NOMO-1 treated with dmso at 0.1 percent for 144 hours (cell line): ENCODE results near the gene ZC3H8.
A peak's percentile ranks its signal among the peaks of the same experiment; 100 is the strongest.
"Not testable (repeated sequence)": the region's sequence is repeated elsewhere in the genome, so short reads cannot be mapped to it uniquely, and the experiment has no call there.

ENCODE experiments used
- DNase-seq: peaks from one replicate; lab custom pipeline; 2025; ENCODE audit not compliant: unreplicated experiment; lab: John Stamatoyannopoulos, UW

Gene ZC3H8

DNA sequence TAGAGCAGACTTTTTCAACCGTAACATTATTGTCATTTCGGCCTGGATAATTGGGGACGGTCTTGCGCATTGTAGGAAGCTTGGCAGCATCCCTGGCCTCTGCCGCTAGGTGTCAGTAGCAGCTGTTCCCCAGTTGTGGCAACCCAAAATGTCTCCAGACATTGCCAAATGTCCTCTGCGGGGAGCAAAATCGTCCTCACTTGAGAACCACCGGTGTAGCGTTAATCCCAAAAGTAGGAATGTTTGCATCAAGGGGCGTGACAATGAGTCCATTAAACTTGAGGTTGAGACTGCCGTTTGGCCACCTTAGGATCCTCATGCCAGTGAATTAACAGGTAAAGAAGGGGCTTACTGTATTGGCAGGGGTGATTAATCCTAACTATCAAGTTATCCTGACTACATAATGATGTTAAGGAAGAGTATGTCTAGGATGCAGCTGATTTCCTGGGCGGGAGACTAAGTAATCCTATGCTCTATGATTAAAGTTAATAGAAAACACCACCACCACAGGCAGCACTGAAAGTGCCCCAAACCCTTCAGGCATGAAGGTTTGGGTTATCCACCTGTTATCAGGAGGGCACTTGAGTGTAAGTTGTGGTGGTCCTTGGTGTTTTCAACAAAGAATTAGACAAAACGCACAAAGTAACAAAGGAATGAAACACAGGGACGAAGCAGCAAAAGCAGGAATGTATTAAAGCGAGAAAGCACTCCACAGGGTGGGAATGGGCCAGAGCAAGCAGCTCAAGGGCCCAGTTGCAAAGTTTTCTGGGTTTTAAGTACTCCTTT is 4.9 kb upstream of the ZC3H8 start:
- DNase-seq = peak; percentile 79

GRCh38 chr2:112257575-112257974 is 2.7 kb upstream of the ZC3H8 start:
- no peak for DNase-seq

DNA sequence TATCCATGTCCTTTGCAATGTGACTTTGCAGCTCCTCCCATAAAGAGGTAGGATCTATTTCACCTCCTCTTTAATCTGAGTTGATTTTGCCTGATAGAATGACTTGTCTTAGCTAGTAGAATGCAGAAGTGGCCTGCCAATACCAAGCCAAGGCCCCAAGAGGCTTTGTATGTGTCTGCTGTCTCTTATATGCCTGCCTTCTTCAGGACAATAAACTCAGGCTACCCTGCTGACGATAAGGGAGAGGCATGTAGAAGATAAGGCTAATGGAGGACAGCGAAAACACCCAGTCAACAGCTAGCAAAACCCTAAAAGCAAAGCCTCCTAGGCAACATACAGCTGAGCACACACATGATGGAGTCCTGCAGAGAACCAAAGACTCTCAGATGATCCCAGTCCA is 1.8 kb upstream of the ZC3H8 start:
- DNase-seq = no peak

DNA sequence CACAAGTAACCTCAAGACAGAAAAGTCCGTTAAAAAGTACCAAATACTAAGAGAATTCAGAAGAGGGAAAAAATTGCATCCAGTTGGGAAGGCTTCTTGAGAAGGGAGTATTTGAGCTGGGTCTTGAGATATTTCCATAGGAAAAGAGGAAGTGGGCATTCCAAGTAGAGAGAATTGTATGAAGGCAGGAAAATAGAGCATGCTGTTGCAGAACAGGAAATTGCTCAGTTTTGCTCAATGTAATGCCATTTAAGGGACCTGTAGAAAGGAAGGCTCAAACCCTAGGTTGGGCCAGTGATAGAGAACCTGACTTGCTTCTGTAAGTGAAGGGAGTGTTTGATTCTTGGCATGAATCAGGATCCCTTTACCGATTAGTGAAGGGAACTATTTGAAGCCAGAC is 1.0 kb upstream of the ZC3H8 start:
- DNase-seq = peak; percentile 41

- DNase-seq = peak; percentile 4
Measured at GRCh38 chr2:112253261-112253815, 1.5 kb downstream of the ZC3H8 start.

GRCh38 chr2:112251271-112251670 is 3.6 kb downstream of the ZC3H8 start:
- DNase-seq = no peak

GRCh38 chr2:112244854-112245253 is 10.0 kb downstream of the ZC3H8 start:
- no peak for DNase-seq

DNA sequence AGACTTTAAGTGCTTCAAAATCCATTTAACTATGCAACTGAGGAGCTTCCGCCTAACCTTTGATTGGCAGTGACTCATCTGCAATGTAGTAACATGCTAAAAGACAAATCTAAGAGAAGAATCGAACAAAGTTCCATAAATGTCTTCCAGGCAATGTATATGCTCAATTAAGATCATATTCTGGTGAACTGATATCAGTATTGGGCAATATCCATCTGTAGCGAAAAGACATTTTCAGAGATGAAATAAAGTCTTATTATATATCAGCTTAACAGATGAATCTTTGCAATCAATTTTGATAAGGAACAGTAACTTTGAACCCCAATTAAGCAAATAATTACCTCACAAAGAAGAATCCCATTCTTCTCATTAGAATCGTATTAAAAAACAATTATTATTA is 11.6 kb downstream of the ZC3H8 start:
- DNase-seq = no peak

- no peak for DNase-seq
Measured at GRCh38 chr2:112242384-112242783, 12.5 kb downstream of the ZC3H8 start.

DNA sequence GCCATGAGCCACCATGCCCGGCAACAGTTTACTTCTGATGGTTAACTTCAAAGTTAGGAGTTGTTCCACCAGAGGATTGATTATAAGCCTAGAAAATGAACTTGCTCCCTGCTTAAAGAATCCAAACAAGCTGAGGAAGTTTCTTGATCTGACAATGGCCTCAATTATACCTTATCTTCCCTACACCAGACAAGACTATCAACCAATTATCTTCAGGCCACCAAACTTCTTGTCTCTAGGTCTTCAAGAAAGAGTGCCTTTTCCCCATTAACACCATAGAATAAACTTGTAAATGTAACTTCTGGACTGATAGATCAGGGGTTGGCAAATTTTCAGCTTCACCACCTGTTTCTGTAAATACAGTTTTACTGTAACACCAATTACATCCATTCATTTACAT is 15.0 kb downstream of the ZC3H8 start:
- no peak for DNase-seq

DNA sequence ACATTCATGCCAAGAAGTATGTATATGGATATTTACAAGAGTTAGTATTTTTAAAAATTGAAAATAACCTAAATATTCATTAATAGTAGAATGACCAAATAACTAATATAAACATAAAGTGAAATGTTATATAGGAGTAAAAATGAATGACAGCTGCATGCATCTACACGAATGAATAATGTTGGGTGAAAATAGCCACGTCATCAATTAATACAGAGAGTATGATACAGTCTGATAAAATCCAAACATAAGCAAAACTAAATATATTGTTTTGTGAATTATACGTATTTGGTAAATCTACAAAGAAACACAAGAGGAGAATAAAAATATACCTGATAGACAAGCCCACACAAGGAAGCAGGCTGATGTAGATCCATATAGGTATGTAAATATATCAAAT is 24.5 kb downstream of the ZC3H8 start:
- DNase-seq = no peak

DNA sequence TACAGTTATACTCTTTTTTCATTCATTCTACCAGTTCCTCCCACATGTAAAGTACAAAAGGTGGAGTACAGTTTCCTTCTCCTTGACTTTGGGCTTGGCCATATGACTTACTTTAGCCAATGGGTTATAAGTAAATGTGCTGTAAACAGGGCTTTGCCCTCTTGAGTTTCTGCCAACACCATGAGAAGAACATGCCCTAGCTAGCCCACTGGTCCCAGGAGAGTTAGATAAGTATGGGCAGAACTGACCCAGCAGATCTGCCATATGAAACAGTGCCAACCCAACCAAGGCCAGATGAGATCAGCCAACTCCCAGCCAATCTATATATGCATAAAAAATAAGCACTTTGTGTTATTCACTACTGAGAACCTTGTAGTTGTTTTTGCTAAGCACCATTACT is 25.5 kb downstream of the ZC3H8 start:
- DNase-seq = no peak

- DNase-seq = no peak
Measured at GRCh38 chr2:112220831-112221230, 34.0 kb downstream of the ZC3H8 start.

GRCh38 chr2:112220186-112220585 is 34.7 kb downstream of the ZC3H8 start:
- no peak for DNase-seq

DNA sequence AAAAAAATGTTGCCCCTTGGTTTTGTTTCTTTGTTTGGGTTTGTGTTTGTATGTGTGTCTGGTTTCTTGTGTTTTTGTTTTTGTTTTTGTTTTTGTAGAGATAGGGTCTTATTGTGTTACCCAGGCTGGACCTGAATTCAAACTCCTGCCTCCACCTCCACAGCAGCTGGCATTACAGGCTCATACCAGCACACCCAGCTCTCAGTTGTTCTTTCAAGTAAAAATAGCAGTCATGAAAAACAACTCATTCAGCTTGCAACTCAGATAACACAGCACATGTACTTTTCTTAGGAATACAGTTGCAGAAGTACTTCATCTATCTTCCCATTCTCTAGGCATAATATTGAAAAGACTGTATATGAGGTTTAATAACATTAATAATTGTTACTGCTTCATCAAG is 37.0 kb downstream of the ZC3H8 start:
- no peak for DNase-seq

DNA sequence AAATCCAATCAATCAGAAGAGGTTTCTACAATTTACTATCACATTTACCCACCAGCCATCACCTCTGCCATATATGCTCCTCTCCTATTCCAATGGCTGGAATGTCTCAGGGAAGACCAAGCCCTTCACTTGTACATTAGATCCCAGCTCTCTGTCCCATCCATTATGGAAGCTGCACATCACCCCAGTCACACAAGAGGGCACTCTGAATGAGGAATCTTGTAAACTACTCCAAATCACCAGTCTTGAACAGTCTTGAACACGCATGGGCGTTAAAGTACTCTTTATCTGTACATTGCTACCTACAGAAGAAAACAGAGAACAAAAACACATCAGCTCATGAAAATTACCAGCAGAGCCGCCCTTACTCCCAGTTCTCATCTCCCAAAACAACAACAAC is 38.7 kb downstream of the ZC3H8 start:
- DNase-seq = no peak

DNA sequence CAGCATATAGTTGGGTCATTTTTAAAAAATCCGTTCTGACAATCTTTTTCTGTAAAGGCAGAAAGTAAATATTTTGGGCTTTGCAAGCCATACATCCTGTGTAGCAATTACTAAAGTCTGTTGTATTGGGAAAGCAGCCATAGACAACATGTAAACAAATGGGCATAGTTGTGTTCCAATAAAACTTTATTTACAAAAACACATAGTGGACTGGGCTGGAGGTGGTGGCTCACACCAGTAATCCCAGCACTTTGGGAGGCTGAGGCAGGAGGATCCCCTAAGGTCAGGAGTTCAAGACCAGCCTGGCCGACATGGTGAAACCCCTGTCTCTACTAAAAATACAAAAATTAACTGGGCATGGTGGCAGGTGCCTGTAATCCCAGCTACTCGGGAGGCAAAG is 46.9 kb downstream of the ZC3H8 start:
- not testable (repeated sequence) for DNase-seq

GRCh38 chr2:112204411-112204810 is 50.4 kb downstream of the ZC3H8 start:
- no peak for DNase-seq

DNA sequence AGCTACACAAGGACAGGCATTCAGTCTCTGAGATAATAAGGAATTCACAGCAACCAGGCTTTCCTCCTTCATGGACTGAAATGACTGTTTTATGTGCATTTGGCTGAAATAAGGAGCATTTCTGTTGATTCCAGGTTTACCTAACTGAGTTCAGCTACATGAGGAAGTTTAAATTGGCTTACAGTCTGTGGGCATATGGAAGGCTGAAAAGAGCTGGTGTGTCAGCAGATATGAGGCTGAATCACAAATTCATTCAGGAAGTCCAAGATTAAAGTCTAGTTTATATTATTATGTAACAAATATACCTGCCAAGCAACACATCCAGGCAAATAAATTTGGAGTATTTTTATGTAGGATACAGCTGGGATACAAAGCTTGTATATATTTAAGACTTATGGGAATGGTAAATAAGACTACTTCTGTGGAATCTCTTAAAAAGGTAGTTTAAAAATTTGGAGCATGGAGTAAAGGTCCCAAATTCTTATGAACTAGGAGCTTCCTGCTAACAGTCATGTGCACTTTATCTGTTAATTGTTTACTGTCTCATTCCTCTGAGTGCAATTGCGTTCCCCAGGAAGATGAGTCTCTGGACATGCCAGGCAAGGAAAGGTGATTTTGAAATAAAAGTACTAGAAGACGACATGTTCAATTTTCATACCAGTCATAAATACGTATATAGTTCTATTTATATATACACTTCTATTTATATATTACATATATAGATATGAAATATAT is 53.0 kb downstream of the ZC3H8 start:
- no peak for DNase-seq

- DNase-seq = no peak
Measured at GRCh38 chr2:112199188-112199587, 55.7 kb downstream of the ZC3H8 start.

- no peak for DNase-seq
Measured at GRCh38 chr2:112198780-112199179, 56.1 kb downstream of the ZC3H8 start.

DNA sequence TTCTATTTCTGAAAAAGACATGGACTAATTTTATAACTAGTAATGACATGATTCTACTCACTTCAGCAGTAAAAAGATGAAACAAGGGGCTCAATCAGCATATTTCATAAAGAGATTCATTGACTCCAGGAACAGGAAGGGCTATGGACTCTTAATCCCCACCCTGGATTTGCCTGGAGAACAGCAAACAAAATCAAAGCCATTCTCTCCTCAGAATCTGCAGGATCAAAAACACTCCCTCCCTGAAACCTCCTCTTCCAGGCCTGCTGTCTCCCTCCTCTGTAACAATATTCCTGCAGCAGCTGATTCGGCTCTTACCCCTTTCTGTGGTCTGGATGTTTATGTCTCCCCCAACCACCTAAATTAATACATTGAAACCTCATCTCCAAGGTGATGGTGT is 57.0 kb downstream of the ZC3H8 start:
- DNase-seq = no peak
